ENCODE results near the gene FNBP1L.
"Not testable (repeated sequence)": the region's sequence is repeated elsewhere in the genome, so short reads cannot be mapped to it uniquely, and the experiment has no call there.

FNBP1L gene

DNA sequence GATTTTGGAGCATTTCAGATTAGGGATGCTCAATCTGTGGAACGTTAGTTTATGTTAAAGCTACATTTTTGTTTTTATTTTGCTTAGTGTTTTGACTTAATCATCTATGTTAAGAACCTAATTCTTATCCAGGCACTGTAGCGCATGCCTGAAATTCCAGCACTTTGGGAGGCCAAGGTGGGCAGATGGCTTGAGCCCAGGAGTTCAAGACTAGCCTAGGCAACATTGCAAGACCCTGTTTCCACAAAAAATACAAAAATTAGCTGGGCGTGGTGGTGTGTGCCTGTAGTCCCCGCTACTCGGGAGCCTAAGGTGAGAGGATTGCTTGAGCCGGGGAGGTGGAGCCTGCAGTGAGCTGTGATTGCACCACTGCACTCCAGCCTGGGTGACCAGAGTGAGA is 23.4 kb downstream of the FNBP1L start:
- DNase-seq (ENCODE audit: low read depth, low spot score) = no peak
- TF ChIP-seq, protein P1, sequence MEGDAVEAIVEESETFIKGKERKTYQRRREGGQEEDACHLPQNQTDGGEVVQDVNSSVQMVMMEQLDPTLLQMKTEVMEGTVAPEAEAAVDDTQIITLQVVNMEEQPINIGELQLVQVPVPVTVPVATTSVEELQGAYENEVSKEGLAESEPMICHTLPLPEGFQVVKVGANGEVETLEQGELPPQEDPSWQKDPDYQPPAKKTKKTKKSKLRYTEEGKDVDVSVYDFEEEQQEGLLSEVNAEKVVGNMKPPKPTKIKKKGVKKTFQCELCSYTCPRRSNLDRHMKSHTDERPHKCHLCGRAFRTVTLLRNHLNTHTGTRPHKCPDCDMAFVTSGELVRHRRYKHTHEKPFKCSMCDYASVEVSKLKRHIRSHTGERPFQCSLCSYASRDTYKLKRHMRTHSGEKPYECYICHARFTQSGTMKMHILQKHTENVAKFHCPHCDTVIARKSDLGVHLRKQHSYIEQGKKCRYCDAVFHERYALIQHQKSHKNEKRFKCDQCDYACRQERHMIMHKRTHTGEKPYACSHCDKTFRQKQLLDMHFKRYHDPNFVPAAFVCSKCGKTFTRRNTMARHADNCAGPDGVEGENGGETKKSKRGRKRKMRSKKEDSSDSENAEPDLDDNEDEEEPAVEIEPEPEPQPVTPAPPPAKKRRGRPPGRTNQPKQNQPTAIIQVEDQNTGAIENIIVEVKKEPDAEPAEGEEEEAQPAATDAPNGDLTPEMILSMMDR (IDR thresholded peaks at IDR 0.05; ENCODE audit: insufficient read depth, low read length, missing control alignments) = no peak
- POLR2A ChIA-PET = no interaction called here
- H3K4me3 ChIP-seq (ENCODE audit: low read depth, low read length) = no peak overlapping the region
- CTCF ChIA-PET = no interaction called here

DNA sequence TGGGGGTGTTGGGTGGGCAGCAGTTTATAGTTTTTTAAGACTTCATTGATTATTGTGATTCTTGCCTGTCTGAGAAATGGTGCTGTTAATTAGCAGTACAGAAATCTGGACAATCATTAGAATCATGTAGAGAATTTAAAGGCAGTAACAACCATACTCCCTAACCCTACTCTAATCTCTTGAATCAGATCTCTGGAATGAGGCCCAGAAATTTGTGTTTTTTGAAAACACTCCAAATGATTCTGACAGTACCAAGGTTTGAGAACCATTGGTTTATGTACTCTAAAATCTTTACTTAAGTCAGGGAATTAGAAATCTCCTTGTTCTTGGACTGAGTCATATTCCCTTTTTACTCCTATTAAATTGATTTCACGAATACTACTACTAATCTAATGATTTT is 24.0 kb downstream of the FNBP1L start:
- POLR2A ChIA-PET = no interaction called here
- TF ChIP-seq, protein P1 (IDR thresholded peaks at IDR 0.05; ENCODE audit: insufficient read depth, low read length, missing control alignments) = no peak
- peak; percentile 70 for DNase-seq (ENCODE audit: low read depth, low spot score)

DNA sequence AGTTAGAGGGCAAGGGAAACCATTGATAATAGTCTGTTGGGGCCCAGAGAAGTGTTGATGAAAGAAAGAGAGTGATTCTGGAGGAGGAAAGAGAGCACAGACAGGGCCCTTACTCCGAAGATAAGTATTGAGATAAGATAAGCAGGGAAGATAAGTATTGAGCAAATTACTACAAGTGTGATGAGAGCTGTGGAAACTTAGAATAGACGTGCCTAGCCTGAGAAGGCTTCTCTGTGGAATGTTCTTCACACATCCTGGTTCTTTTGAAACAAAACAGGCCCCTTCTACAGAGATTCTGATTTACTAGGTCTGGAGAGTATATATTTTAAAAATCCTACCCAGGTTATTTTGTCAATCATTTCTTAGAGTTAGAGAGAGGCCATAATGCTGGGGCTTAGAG is 26.4 kb downstream of the FNBP1L start:
- CTCF ChIA-PET = interaction anchor here (1.5 kb wide), 1 partner anchor 12 kb away, joined by 5 read pairs; no protein-coding TSS in a partner anchor

More for the DNA sequence above, 24.0 kb downstream of the FNBP1L start:
- H3K4me3 ChIP-seq (ENCODE audit: low read depth, low read length) = no peak overlapping the region
- CTCF ChIA-PET = no interaction called here

DNA sequence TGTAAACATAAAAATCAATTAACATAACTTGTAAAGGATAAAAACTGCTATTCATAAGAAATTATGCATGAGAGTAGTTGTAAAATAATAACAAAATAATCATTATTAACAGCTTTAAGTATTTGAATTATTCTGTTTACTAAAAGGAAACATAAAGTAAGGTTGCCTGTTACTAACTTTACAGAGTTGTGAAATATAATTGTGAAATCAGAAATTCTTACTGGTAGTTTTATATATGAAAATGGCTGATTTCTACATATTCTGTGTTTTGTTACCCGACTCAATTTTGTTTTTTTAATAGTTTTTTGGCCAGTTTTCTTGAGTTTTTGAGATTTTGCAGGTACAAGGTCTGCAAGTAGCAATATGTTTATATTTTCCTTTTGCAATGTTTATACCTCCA is 27.8 kb downstream of the FNBP1L start:
- no peak for DNase-seq (ENCODE audit: low read depth, low spot score)
- H3K4me3 ChIP-seq (ENCODE audit: low read depth, low read length) = no peak overlapping the region
- ChIA-PET POLR2A (no interaction called here), CTCF (interaction anchor here (1.5 kb wide), 2 partner anchors 11 to 338 kb away, joined by 3 to 5 read pairs; no protein-coding TSS in a partner anchor)
- TF ChIP-seq, protein P1 (IDR thresholded peaks at IDR 0.05; ENCODE audit: insufficient read depth, low read length, missing control alignments) = no peak

More for the DNA sequence above, 26.4 kb downstream of the FNBP1L start:
- POLR2A ChIA-PET = no interaction called here
- no peak overlapping the region for H3K4me3 ChIP-seq (ENCODE audit: low read depth, low read length)
- DNase-seq (ENCODE audit: low read depth, low spot score) = no peak
- TF ChIP-seq, protein P1 (IDR thresholded peaks at IDR 0.05; ENCODE audit: insufficient read depth, low read length, missing control alignments) = no peak

DNA sequence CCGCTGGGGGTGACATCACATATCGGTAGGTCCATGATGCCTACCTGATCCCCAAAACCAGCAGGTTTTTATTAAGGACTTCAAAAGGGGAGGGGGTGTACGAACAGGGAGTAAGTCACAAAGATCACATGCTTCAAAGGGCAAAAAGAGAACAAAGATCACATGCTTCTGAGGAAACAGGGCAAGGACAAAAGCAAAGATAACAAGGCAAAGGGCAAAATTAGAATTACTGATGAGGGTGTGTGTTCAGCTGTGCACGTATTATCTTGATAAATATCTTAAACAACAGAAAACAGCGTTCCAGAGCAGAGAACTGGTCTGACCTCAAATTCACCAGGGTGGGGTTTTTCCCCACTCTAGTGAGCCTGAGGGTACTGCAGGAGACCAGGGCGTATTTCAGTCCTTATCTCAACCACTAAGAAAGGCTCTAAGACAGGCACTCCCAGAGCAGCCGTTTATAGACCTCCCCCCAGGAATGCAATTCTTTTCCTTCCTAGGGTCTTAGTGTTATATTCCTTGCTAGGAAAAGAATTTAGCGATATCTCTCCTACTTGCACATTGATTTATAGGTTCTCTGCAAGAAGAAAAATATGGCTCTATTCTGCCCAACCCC is 31.3 kb downstream of the FNBP1L start:
- H3K4me3 ChIP-seq (ENCODE audit: low read depth, low read length); DNase-seq (ENCODE audit: low read depth, low spot score); POLR2A ChIA-PET; CTCF ChIA-PET: not testable (repeated sequence)

DNA sequence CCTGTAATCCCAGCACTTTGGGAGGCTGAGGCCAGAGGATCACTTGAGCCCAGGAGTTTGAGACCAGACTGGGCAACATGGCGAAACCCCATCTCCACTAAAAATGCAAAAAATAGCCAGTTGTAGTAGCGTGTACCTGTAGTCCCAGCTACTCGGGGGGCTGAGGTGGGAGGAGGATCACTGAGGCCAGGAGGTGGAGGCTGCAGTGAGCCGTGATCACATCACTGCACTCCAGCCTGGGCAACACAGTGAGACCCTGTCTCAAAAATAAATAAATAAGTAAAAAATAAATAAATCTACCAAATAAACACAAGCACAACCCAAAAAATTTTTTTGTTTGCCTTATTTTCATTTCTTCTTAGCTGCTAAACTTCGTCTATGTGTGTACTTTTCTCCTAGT is 34.0 kb downstream of the FNBP1L start:
- CTCF ChIA-PET = interaction anchor here (0.9 to 1.3 kb wide), 2 partner anchors 10 to 26 kb away, joined by 3 read pairs; no protein-coding TSS in a partner anchor
- POLR2A ChIA-PET; DNase-seq (ENCODE audit: low read depth, low spot score); H3K4me3 ChIP-seq (ENCODE audit: low read depth, low read length): not testable (repeated sequence)

DNA sequence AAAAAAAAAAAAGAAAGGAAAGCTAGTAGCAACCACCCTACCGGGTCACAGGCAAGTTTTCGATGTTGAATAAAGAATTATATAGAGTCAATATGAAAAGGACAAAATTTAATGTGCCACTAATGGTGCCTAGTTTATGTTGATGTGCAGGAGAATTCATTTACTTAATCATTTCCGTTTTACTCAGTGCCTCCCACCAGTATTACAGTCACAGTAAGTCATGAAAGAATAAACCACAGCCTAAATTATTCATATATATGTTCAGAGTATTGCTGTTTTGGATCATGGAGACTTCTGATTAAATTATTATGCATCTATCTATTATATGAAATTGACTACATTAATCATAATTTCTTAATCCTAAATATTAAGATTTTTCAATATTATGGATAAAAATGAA is 35.3 kb downstream of the FNBP1L start:
- ChIA-PET POLR2A (no interaction called here), CTCF (interaction anchor here (1.3 kb wide), 1 partner anchor 9 kb away, joined by 3 read pairs; no protein-coding TSS in a partner anchor)
- DNase-seq (ENCODE audit: low read depth, low spot score) = no peak
- no peak overlapping the region for H3K4me3 ChIP-seq (ENCODE audit: low read depth, low read length)
- TF ChIP-seq, protein P1 (IDR thresholded peaks at IDR 0.05; ENCODE audit: insufficient read depth, low read length, missing control alignments) = no peak
